ENCODE data around the gene KLHL10. TPM values are rescaled to one million over a fixed set of nuclear protein-coding genes. Genes with fewer than 3 reads are reported as not detected.
A peak's percentile ranks its signal among the peaks of the same experiment; 100 is the strongest.
"Not testable (repeated sequence)": the region's sequence is repeated elsewhere in the genome, so short reads cannot be mapped to it uniquely, and the experiment has no call there.

The KLHL10 gene
- total RNA-seq, 1 experiment from 2014 or later, result not detected

GRCh38 chr17:41835800-41836549 is 1.6 kb upstream of the KLHL10 start, which contains the start of gene NT5C3B:
Gene NT5C3B (minus strand): TSS chr17:41836232. CDS start chr17:41836193, 39 bp downstream.
- in situ Hi-C loops (cut with HindIII; ENCODE audit: low pct_unique_long_range_greater_than_20kb, low sequenced_read_pairs), result no loop called here
- peak; percentile 41 for DNase-seq (ENCODE audit: low read depth)

DNA sequence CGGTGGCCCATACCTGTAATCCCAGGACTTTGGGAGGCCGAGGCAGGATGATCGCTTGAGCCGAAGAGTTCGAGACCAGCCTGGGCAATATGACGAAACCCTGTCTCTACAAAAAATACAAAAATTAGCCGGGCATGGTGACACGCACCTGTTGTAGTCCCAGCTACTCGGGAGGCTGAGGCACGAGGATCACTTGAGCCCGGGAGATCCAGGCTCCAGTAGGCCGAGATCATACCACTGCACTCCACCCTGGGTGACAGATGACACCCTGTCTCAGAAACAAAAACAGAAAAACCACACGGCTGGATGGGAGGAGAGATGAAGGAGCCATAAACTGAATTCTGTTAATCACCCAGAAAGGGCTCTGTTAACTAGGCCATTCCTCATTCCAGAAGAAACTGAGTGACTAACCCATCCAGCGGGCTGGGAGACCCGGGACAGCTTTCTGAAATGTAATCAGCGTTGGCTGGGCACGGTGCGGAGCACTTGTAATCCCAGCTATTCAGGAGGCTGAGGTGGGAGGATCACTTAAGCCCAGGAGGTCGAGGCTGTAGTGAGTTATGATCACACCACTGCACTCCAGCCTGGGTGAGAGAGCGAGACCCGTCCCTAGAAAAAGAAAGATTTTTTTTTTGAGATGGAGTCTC is 952 bp upstream of the KLHL10 start:
- no peak for DNase-seq (ENCODE audit: low read depth)
- in situ Hi-C loops (cut with HindIII; ENCODE audit: low pct_unique_long_range_greater_than_20kb, low sequenced_read_pairs), result no loop called here

DNA sequence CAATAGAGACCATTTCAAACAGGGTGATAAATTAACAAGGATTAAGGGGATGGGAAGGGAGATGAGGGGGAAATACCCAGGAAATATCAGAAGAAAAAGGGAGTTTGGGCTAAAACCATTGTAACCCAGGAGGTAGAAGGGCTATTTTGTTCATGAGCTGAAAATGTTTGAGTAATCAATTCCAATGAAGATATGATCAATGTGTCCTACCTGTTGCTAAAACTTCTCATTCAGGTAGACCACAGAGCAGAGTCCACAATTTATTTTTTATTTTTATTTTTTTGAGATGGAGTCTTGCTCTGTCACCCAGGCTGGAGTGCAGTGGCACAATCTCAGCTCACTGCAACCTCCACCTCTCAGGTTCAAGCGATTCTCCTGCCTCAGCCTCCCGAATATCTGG is 1.8 kb downstream of the KLHL10 start:
- DNase-seq (ENCODE audit: low read depth); in situ Hi-C loops (cut with HindIII; ENCODE audit: low pct_unique_long_range_greater_than_20kb, low sequenced_read_pairs): not testable (repeated sequence)

GRCh38 chr17:41840781-41841180 is 3.2 kb downstream of the KLHL10 start:
- DNase-seq (ENCODE audit: low read depth); in situ Hi-C loops (cut with HindIII; ENCODE audit: low pct_unique_long_range_greater_than_20kb, low sequenced_read_pairs): not testable (repeated sequence)

DNA sequence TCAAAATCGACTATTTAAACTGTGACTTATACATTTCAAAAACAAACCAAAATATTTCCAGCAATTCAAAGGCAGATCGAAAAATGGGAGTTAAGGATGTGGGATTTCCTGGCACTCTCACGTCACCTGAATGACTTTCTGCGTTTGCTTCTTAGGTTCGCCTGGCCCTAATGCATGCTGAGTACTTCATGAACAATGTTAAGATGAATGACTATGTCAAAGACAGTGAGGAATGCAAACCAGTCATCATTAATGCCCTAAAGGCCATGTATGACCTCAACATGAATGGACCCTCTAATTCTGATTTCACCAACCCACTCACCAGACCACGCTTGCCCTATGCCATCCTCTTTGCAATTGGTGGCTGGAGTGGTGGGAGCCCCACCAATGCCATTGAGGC is 7.3 kb downstream of the KLHL10 start:
- in situ Hi-C loops (cut with HindIII; ENCODE audit: low pct_unique_long_range_greater_than_20kb, low sequenced_read_pairs), result no loop called here
- DNase-seq (ENCODE audit: low read depth), result no peak

DNA sequence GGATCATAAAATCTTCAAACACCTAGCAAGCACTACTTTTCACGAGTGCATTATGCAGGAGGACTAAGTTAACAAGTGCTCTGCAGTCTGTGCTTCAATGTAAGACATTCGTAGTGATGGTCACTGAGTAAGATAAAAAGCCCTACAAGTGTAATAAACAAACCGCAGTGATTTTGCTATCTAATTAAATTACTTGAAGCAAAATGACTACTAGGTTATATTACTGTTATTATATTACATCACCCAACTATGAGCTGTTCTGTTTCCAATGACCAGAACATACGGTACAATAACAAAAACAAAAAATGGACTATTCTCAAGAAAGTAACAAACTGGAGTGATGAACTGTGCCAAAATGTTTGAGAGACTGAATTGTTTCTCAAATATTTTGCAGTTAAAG is 11.2 kb downstream of the KLHL10 start:
- no peak for DNase-seq (ENCODE audit: low read depth)
- in situ Hi-C loops (cut with HindIII; ENCODE audit: low pct_unique_long_range_greater_than_20kb, low sequenced_read_pairs), result no loop called here

- in situ Hi-C loops (cut with HindIII; ENCODE audit: low pct_unique_long_range_greater_than_20kb, low sequenced_read_pairs), result no loop called here
- no peak for DNase-seq (ENCODE audit: low read depth)
These were observed 11.8 kb downstream of the KLHL10 start for GRCh38 chr17:41849251-41849990.

DNA sequence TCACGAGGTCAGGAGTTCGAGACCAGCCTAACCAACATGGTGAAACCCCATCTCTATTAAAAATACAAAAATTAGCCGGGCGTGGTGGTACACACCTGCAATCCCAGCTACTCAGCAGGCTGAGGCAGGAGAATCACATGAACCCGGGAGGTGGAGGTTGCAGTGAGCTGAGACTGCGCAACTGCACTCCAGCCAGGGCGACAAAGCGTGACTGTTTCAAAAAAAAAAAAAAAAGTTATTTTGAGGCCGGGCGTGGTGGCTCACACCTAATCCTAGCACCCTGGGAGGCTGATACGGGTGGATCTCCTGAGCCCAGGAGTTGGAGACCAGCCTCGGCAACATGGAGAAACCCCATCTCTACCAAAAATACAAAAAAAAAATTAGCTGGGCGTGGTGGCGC is 13.8 kb downstream of the KLHL10 start:
- in situ Hi-C loops (cut with HindIII; ENCODE audit: low pct_unique_long_range_greater_than_20kb, low sequenced_read_pairs), result not testable (repeated sequence)
- peak; percentile 53 for DNase-seq (ENCODE audit: low read depth)

DNA sequence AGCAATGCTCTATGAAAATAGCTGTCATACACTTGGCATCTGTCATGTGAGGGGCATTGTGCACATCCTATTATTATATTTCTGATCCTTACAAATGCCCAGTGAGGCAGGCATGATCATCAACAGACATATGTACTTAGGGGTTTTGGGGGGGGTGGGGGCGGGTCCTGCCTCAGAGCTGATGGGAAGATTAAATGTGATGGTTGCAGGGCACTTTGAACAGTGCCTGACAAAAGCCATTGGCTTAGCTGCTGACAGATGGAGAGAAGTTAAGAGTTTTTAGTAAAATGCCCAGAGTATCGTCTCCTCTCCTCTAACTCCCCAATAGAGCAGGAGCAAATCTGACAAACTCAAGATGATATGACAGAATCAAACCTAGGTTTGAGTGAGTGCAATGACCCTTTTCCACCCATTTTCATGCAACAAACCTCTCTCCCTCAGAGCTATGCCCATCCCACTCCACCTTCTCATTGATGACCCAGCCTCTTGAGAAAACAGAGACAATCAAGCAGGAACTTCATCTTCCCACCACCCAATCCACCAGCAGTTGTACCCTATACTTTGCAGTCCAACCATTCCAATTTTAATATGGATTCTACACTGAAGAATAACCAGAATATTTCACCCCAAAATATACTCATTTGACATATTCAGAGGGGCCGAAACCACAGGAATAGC is 22.8 kb downstream of the KLHL10 start:
- no peak for DNase-seq (ENCODE audit: low read depth)
- in situ Hi-C loops (cut with HindIII; ENCODE audit: low pct_unique_long_range_greater_than_20kb, low sequenced_read_pairs), result no loop called here

DNA sequence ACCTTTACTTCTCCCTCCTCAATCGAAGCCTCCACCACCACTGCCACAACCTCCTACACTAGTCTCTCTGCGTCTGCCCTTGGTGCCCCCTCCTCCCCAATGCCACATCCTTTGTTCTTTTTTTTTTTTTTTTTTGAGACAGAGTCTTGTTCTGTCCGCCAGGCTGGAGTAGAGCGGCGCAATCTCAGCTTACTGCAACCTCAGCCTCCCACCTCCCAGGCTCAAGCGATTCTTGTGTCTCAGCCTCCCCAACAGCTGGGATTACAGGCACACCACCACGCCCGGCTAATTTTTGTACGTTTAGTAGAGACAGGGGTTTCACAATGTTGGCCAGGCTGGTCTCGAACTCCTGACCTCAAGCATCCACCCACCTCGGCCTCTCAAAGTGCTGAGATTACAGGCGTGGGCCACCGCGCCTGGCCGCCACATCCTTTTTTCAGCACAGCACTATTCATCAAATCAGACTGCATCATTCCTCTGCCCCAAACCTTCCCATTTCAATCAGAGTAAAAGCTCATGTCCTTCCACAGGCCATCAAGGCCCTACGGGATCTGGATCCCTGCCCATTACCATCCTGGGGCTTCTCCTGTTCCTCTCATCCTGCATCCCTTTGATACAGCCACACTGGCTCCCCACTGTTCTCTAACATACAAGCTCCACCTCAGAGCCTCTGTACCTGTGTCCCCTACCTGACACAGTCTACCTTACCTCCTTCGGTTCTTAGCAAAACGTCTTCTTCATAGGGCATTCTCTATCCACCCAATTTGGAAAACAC is 25.6 kb downstream of the KLHL10 start:
- no peak for DNase-seq (ENCODE audit: low read depth)
- in situ Hi-C loops (cut with HindIII; ENCODE audit: low pct_unique_long_range_greater_than_20kb, low sequenced_read_pairs), result no loop called here

DNA sequence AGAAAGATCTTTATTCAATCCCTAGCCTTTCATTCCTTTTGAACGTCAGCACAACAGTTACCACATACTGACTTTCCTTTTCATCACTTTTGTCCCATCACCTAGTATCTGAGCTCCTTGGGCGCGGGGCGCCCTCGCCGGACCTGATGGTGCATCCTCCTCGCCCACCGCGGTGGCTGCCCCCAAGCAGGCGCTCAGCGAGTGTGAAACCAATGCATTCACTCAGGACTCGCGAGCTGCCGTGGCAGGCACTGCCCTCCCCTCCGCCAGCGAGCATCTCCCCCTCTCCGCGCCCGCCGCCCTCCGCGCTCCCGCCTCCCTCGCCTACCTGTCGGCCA is 26.8 kb downstream of the KLHL10 start:
- no peak for DNase-seq (ENCODE audit: low read depth)
- in situ Hi-C loops (cut with HindIII; ENCODE audit: low pct_unique_long_range_greater_than_20kb, low sequenced_read_pairs), result no loop called here

DNA sequence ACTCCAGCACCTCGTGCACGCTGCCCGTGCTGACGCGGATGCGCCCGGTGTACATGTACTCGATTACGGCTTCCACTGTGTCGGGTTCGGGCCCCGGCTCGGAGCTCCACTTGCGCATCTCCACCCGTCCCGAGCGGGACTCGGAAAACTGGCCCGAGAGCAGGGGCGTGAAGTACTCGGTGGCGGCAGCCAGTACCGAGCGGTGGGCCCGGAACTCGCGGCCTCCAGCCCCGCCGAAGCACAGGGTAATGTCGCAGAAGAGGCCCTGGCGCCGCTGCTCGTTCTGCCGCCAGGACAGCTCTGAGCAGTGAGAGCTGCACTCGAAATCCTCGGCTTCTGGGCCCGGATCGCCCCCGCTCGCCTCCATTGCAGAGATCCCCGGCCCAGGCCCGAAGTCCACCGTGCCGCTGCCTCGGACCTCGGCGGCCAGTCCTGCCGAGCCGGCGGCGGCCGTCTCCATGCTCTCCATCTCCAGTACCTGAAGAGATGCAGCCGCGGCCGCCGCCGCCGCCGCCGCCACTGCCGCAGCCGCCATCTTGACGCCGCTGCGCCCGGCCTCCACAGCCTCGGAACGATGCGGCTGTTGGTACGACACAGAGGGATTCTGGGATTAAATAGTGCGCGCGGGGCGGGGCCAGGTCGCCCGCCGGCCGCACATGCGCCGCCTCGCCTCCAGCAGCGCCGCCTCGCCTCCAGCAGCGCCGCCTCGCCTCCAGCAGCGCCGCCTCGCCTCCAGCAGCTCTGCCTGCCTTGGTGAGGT is 27.4 kb downstream of the KLHL10 start, which contains the start of gene KLHL11:
Gene KLHL11 (minus strand): TSS at position 588 of the 760 bp plus-strand sequence. CDS start 53 bp downstream, at position 535.
- in situ Hi-C loops (cut with HindIII; ENCODE audit: low pct_unique_long_range_greater_than_20kb, low sequenced_read_pairs), result no loop called here
- DNase-seq (ENCODE audit: low read depth), result peak; percentile 84

DNA sequence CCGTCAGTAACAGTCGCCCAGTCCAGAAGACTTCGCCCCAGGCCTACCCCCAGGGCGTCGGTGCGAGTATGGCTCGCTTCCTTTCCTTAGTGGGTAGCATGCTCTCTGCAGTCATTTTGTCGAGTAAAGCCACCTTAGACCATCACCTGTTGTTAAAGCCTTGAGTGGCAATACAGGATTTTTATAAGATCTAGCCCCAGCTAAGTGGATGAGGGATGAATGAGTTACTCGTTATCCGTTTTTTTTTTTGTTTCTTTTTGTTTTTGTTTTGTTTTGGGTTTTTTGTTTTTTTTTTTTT is 27.9 kb downstream of the KLHL10 start:
- no peak for DNase-seq (ENCODE audit: low read depth)
- in situ Hi-C loops (cut with HindIII; ENCODE audit: low pct_unique_long_range_greater_than_20kb, low sequenced_read_pairs), result no loop called here

DNA sequence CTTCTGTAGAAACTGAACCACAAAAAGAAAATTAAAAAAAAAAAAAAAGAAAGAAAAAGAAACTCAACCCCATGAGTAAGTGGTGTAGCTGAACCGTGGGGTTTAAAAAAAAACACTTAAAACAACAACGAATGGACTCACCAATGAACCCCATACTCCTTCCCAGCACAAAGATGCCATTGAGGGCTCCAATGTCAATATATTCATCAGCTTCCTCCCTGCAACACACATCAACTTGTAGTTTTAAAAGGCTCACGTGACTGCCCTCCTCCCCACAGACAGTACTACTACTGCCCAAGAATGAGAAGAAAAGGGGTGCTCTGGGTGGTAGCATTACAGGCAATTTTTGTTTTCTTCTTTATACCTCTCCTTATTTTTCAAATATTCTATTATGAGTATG is 30.9 kb downstream of the KLHL10 start:
- no peak for DNase-seq (ENCODE audit: low read depth)
- in situ Hi-C loops (cut with HindIII; ENCODE audit: low pct_unique_long_range_greater_than_20kb, low sequenced_read_pairs), result no loop called here

GRCh38 chr17:41869426-41869825 is 31.8 kb downstream of the KLHL10 start:
- no peak for DNase-seq (ENCODE audit: low read depth)
- in situ Hi-C loops (cut with HindIII; ENCODE audit: low pct_unique_long_range_greater_than_20kb, low sequenced_read_pairs), result no loop called here

DNA sequence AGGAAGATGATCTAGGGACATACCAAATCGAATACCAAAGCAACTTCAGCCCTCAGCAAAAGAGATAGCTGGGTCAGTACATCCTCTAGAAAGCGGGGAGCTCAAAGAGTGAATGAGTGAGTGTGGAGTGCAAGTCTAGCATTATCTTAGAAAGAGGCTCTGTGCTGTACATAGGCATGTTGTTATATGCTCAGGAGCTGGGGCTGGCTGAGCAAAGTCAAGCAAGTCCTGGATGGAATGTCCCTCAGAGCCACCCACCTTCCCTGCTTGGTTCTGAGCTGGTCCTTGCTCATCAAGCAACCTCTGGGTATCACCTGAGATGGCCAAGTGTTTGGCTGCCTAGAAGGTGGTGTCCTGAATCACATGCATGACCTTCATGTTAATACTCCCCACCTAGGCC is 32.5 kb downstream of the KLHL10 start:
- in situ Hi-C loops (cut with HindIII; ENCODE audit: low pct_unique_long_range_greater_than_20kb, low sequenced_read_pairs), result no loop called here
- no peak for DNase-seq (ENCODE audit: low read depth)

- in situ Hi-C loops (cut with HindIII; ENCODE audit: low pct_unique_long_range_greater_than_20kb, low sequenced_read_pairs), result no loop called here
- DNase-seq (ENCODE audit: low read depth), result no peak
These were observed 33.0 kb downstream of the KLHL10 start for GRCh38 chr17:41870627-41871026.
